ENCODE results near the gene TSTD1.

TSTD1 gene

GRCh38 chr1:161074676-161075368, 36.1 kb upstream of the TSTD1 start:
- TF ChIP-seq, protein P1, sequence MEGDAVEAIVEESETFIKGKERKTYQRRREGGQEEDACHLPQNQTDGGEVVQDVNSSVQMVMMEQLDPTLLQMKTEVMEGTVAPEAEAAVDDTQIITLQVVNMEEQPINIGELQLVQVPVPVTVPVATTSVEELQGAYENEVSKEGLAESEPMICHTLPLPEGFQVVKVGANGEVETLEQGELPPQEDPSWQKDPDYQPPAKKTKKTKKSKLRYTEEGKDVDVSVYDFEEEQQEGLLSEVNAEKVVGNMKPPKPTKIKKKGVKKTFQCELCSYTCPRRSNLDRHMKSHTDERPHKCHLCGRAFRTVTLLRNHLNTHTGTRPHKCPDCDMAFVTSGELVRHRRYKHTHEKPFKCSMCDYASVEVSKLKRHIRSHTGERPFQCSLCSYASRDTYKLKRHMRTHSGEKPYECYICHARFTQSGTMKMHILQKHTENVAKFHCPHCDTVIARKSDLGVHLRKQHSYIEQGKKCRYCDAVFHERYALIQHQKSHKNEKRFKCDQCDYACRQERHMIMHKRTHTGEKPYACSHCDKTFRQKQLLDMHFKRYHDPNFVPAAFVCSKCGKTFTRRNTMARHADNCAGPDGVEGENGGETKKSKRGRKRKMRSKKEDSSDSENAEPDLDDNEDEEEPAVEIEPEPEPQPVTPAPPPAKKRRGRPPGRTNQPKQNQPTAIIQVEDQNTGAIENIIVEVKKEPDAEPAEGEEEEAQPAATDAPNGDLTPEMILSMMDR (IDR thresholded peaks at IDR 0.05; ENCODE audit: low read depth, low read length, missing control alignments), result no peak
- no peak overlapping the region for H3K4me3 ChIP-seq (replicated peaks; ENCODE audit: low read depth, low read length)
- DNase-seq (ENCODE audit: extremely low read depth, low read depth), result no peak

DNA sequence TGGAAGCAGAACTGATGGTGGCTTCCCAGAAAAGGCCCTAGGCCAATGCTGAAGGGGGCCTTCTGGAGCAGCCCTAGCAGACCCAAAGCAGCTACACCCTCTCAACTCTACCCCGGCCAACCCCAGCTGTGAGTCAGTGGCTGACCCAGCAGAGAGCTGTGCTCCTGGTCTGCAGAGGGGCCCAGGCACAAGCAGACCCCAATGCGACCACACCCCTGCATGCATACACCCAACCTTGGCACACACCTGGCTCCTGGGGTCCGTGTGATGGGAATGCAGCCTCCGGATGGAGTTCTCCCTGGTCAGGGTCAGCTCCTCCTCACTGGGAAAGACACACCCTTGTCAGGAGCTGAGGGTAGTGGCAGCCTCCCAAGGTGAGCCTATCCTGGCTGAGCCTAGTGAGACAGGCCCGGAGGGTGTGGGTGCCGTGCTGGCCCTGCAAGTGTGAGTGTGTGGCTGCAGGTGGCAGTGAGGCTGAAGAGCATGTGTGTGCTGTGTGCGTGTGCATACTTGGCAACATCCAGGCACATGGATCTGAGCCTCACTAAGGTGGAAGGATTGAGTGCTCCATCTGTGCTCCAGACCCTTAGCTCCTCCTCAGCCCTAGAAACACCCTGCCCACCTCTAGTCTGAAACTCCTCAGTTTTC, 34.8 kb upstream of the TSTD1 start:
- no peak for DNase-seq (ENCODE audit: extremely low read depth, low read depth)
- H3K4me3 ChIP-seq (replicated peaks; ENCODE audit: low read depth, low read length), result no peak overlapping the region
- TF ChIP-seq, protein P1 (IDR thresholded peaks at IDR 0.05; ENCODE audit: low read depth, low read length, missing control alignments), result no peak

DNA sequence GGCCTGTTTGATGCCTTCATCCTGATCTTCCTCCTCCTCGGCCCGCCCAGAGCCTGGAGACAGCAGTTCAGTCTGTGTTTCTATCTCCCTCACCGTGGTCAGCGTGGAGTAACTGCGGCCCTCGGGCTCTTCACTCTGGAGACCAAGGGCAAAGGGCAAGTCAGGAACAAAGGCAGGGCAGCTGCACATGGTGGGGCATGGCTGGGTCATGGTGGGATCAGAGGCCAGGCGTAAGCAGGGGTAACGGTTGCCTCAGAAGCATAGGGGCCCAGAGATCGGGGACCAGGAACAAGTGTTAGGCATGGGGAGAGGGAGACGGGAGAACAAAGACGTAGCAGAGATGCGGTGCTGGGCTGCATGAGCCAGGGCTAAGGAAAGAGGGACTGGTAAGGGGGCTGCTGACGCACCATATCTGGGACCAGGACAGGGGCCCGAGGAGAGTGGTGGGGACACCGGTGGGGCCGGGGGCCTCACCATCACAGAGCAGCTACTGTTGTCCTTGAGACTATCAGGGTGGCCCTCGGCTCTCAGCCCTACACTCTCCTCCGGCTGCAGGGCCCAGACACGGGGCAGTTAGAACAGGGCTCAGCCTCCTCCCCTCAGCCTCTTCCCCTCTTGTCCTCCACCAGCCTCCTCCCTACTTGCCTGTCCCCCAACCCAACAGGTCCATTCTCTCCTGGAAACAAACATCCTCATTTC, 34.1 kb upstream of the TSTD1 start:
- H3K4me3 ChIP-seq (replicated peaks; ENCODE audit: low read depth, low read length), result no peak overlapping the region
- TF ChIP-seq, protein P1 (IDR thresholded peaks at IDR 0.05; ENCODE audit: low read depth, low read length, missing control alignments), result no peak
- DNase-seq (ENCODE audit: extremely low read depth, low read depth), result no peak

DNA sequence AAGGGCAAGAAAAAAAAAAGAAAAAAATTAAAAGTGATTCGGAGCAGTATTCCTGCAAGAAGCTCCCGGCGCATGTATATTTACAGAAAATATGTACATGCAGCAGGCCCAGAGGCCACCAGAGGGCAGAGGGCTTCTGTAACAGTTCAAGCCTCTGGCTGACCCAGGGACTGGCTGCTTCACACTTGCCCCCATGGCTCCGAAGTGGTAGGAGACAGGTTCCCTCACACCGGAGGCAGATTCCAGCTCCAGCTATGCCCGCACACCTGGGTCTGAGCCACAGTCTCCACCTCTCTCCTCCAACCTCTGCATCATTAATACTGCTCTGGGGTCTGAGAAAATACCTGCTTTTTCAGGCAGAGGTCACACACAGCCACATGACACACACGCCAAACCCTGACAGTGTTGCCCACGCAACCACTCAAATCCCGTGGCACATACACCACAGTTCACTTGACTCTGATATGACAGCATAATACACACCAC, 33.2 kb upstream of the TSTD1 start:
- TF ChIP-seq, protein P1 (IDR thresholded peaks at IDR 0.05; ENCODE audit: low read depth, low read length, missing control alignments), result peak; percentile 34
- no peak overlapping the region for H3K4me3 ChIP-seq (replicated peaks; ENCODE audit: low read depth, low read length)
- no peak for DNase-seq (ENCODE audit: extremely low read depth, low read depth)

DNA sequence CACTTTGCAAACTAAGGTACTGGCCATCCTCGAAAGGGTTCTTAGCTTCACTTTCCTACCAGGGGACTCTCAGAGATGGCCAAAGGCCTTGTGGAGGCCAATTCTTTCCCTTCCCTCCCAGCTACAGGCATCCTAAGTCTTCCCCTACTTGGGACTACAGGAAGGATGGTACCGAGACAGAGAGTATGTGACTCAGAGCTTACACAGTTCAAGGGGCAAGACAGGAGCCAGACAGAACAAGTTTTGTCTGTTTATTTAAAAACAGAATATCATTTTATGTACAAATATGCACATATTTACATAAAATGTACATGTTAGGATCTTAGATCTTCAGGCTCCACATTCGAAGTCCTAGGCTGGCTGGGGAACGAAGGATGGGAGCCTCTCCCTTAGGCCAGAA, 32.0 kb upstream of the TSTD1 start:
- TF ChIP-seq, protein P1 (IDR thresholded peaks at IDR 0.05; ENCODE audit: low read depth, low read length, missing control alignments), result no peak
- DNase-seq (ENCODE audit: extremely low read depth, low read depth), result no peak
- H3K4me3 ChIP-seq (replicated peaks; ENCODE audit: low read depth, low read length), result no peak overlapping the region

- TF ChIP-seq, protein P1 (IDR thresholded peaks at IDR 0.05; ENCODE audit: low read depth, low read length, missing control alignments), result no peak
- no peak for DNase-seq (ENCODE audit: extremely low read depth, low read depth)
- no peak within 1 kb of the TSS for H3K4me3 ChIP-seq (replicated peaks; ENCODE audit: low read depth, low read length)
These were observed 31.0 kb upstream of the TSTD1 start, which contains the start of gene ARHGAP30 for GRCh38 chr1:161069731-161070270. Gene ARHGAP30 (minus strand): TSS chr1:161069891. CDS start chr1:161069624, 267 bp downstream.

Measured in HFF-Myc (cell line).